Epithelial cell of proximal tubule (primary cell): ENCODE measurements around the gene MYH9. TPM values are rescaled to one million over a fixed set of nuclear protein-coding genes. Genes with fewer than 3 reads are reported as not detected.

Experiments used
- DNase-seq: peaks from one replicate; pipeline ENCODE4 v3.0.0-alpha.2; 2011; ENCODE audit warnings: low read depth
- H3K4me3 ChIP-seq: 2 replicates; pipeline ENCODE4 v1.5.1; 2011; ENCODE audit warnings: low read depth, mild to moderate bottlenecking, low read length
- total RNA-seq: library from RNA; depleted of rRNA; stranded (reverse); fragments of >200 nt; gene quantifications from 2 replicates; pipeline ENCODE4 v1.2.3, GENCODE V29; 2015
- TF ChIP-seq, protein P1 (sequence below): conservative IDR thresholded peaks from 2 replicates; pipeline ENCODE4 v1.5.1; 2012; ENCODE audit warnings: low read depth, mild to moderate bottlenecking, low read length

Gene MYH9
- total RNA-seq, 1 donor from 2014 or later, result 896 TPM

- DNase-seq, result no peak
- H3K4me3 ChIP-seq, result no peak overlapping the region
- TF ChIP-seq, protein P1, sequence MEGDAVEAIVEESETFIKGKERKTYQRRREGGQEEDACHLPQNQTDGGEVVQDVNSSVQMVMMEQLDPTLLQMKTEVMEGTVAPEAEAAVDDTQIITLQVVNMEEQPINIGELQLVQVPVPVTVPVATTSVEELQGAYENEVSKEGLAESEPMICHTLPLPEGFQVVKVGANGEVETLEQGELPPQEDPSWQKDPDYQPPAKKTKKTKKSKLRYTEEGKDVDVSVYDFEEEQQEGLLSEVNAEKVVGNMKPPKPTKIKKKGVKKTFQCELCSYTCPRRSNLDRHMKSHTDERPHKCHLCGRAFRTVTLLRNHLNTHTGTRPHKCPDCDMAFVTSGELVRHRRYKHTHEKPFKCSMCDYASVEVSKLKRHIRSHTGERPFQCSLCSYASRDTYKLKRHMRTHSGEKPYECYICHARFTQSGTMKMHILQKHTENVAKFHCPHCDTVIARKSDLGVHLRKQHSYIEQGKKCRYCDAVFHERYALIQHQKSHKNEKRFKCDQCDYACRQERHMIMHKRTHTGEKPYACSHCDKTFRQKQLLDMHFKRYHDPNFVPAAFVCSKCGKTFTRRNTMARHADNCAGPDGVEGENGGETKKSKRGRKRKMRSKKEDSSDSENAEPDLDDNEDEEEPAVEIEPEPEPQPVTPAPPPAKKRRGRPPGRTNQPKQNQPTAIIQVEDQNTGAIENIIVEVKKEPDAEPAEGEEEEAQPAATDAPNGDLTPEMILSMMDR, result peak; percentile 45
Observed at GRCh38 chr22:36350751-36351594, 36.8 kb downstream of the MYH9 start.

DNA sequence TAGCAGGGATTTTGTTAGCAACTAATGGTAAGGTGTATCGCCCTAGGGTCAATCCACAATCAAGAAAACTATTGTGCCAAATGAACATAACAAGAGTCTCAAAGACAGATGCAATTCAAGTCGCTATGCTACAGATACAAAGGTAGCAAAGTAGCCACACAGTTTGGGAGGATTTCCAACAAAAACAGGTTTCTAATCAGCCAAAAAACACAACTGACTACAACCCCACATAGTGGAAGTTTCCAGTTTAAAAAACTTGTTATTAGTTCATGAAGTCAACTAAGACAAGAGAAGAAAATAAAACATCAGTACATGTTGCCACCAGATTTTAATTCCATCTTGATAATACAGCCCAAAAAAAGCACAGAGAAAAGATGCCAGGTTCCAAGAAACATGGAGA is 38.0 kb downstream of the MYH9 start:
- TF ChIP-seq, protein P1, result no peak
- no peak overlapping the region for H3K4me3 ChIP-seq
- DNase-seq, result no peak

- TF ChIP-seq, protein P1, result no peak
- no peak for DNase-seq
Observed at GRCh38 chr22:36348760-36349159, 39.0 kb downstream of the MYH9 start.

GRCh38 chr22:36347094-36347493 is 40.7 kb downstream of the MYH9 start:
- no peak overlapping the region for H3K4me3 ChIP-seq
- DNase-seq, result no peak
- TF ChIP-seq, protein P1, result no peak

More at GRCh38 chr22:36348760-36349159, 39.0 kb downstream of the MYH9 start:
- no peak overlapping the region for H3K4me3 ChIP-seq

DNA sequence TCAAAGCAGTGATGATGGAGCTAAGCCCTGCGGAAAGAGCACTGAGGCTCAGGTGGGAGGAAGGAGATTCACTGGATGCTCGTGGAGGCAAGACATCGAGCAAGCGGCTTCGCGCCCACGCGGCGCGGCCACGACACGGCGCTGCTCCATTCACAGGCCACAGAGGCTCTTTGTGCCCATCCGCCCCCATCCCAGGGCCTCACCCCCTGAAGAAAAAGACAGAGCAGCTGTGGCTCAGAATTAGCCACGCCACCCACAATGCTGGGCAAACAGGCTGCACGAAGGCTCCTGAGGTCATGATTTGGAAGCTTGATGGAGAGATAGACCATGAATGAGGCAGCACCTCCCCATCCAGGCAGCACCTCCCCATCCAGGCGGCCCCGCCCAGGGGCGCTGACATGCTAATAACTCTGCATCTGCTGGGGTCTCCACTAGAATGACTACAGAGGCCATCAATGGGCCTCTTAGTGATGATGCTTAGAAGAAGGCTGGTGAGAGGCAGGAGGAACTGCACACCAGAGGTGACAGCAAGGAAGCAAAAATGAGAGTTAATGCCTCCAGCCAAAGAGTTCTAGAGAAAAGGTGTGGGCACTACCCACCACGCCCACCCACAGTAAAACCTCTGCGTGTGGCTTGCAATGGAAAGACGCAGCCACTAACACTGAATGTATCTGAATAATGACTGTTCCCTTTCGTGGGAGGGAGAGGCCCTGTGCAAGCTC is 43.5 kb downstream of the MYH9 start:
- TF ChIP-seq, protein P1, result no peak
- no peak for DNase-seq
- no peak overlapping the region for H3K4me3 ChIP-seq

DNA sequence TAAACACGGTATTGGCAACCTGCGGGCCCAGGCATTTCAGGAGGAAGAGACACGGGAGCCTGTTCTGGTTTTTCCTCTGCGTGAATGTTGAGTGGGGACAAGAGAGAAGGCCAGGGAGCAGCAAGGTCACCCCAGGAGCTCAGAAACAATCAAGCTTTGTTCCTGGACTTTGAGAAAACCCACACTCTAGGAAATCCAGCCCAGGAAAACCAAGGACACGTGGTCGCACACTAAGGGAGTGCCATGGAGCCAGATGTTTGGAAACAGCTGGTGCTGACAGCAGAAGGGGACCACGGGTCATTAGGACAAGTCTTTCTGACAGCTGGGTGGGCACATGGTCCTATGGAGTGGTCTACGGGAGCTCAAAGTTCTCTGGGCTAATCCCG is 44.1 kb downstream of the MYH9 start:
- no peak for DNase-seq
- TF ChIP-seq, protein P1, result no peak
- no peak overlapping the region for H3K4me3 ChIP-seq
